RWPE2 (cell line): ENCODE results near the gene DUXB.

Experiments
- ATAC-seq: fragments of 200-7000 bp; cut with Tn5 transposase; 3 replicates; pipeline ENCODE4 v1.9.1; 2021; ENCODE audit warnings: low read depth
- DNase-seq: peaks from one replicate; pipeline ENCODE4 v3.0.0-alpha.2; 2020; ENCODE audit warnings: low spot score
- H3K27ac ChIP-seq: fragments of 450-650 bp; 2 replicates; pipeline ENCODE4 v1.5.1; 2017; ENCODE audit warnings: mild to moderate bottlenecking; ENCODE audit not compliant: poor library complexity, severe bottlenecking
- H3K27me3 ChIP-seq: fragments of 250-450 bp; sonication (Bioruptor Pico); 2 replicates; pipeline ENCODE4 v1.5.1; 2021; ENCODE audit warnings: mild to moderate bottlenecking, moderate library complexity; ENCODE audit not compliant: insufficient read depth, poor library complexity, severe bottlenecking
- H3K36me3 ChIP-seq: fragments of 250-450 bp; sonication (Bioruptor Pico); 2 replicates; pipeline ENCODE4 v1.5.1; 2020; ENCODE audit warnings: low read depth, mild to moderate bottlenecking, moderate library complexity
- H3K4me1 ChIP-seq: fragments of 250-450 bp; sonication (Bioruptor Pico); 2 replicates; pipeline ENCODE4 v1.5.1; 2021; ENCODE audit warnings: mild to moderate bottlenecking, moderate library complexity; ENCODE audit not compliant: insufficient read depth, poor library complexity, severe bottlenecking
- H3K4me3 ChIP-seq: fragments of 250-450 bp; sonication (Bioruptor Pico); 2 replicates; pipeline ENCODE4 v1.5.1; 2021; ENCODE audit warnings: mild to moderate bottlenecking, moderate library complexity; ENCODE audit not compliant: severe bottlenecking
- H3K9me3 ChIP-seq: fragments of 250-450 bp; sonication (Bioruptor Pico); 2 replicates; pipeline ENCODE4 v1.5.1; 2021; ENCODE audit warnings: mild to moderate bottlenecking, moderate library complexity; ENCODE audit not compliant: severe bottlenecking
- TF ChIP-seq, protein P1 (sequence below): fragments of 450-650 bp; IDR thresholded peaks from one replicate; pipeline ENCODE4 v1.5.1; 2017; ENCODE audit warnings: mild to moderate bottlenecking, moderate library complexity; ENCODE audit not compliant: poor library complexity, severe bottlenecking

DUXB gene

GRCh38 chr16:75702242-75702641, 981 bp upstream of the DUXB start:
- Histone ChIP-seq H3K27me3 (no peaks in the 10 kb centered on the region), H3K36me3 (no peaks in the 10 kb centered on the region), H3K4me1 (no peaks in the 10 kb centered on the region), H3K27ac (no peak overlapping the region), H3K9me3 (no peaks in the 10 kb centered on the region), H3K4me3 (no peak overlapping the region)
- peak; percentile 74 for ATAC-seq
- TF ChIP-seq, protein P1, sequence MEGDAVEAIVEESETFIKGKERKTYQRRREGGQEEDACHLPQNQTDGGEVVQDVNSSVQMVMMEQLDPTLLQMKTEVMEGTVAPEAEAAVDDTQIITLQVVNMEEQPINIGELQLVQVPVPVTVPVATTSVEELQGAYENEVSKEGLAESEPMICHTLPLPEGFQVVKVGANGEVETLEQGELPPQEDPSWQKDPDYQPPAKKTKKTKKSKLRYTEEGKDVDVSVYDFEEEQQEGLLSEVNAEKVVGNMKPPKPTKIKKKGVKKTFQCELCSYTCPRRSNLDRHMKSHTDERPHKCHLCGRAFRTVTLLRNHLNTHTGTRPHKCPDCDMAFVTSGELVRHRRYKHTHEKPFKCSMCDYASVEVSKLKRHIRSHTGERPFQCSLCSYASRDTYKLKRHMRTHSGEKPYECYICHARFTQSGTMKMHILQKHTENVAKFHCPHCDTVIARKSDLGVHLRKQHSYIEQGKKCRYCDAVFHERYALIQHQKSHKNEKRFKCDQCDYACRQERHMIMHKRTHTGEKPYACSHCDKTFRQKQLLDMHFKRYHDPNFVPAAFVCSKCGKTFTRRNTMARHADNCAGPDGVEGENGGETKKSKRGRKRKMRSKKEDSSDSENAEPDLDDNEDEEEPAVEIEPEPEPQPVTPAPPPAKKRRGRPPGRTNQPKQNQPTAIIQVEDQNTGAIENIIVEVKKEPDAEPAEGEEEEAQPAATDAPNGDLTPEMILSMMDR: no peak
- DNase-seq: no peak

DNA sequence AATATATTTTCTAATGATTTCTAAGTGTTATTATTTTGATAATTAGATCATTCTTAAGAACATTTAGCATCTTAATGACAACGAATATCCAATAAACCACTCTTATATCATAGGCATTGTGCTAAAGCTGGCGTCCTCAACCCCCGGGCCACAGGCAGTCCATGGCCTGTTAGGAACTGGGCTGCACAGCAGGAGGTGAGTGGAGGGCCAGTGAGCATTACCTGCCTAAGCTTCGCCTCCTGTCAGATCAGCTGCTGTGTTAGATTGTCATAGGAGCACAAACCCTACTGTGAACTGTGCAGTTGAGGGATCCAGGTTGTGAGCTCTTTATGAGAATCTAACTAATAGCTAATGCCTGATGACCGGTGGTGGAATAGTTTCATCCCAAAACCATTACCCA, 3.7 kb downstream of the DUXB start:
- no peaks in the 10 kb centered on the region for H3K4me1 ChIP-seq
- no peaks in the 10 kb centered on the region for H3K27me3 ChIP-seq
- ATAC-seq: no peak
- H3K36me3 ChIP-seq: no peaks in the 10 kb centered on the region
- TF ChIP-seq, protein P1: no peak
- no peaks in the 10 kb centered on the region for H3K9me3 ChIP-seq
- H3K4me3 ChIP-seq: no peak overlapping the region
- no peak overlapping the region for H3K27ac ChIP-seq
- no peak for DNase-seq

- no peaks in the 10 kb centered on the region for H3K9me3 ChIP-seq
- ATAC-seq: no peak
Measured at GRCh38 chr16:75695708-75696107, 5.6 kb downstream of the DUXB start.

DNA sequence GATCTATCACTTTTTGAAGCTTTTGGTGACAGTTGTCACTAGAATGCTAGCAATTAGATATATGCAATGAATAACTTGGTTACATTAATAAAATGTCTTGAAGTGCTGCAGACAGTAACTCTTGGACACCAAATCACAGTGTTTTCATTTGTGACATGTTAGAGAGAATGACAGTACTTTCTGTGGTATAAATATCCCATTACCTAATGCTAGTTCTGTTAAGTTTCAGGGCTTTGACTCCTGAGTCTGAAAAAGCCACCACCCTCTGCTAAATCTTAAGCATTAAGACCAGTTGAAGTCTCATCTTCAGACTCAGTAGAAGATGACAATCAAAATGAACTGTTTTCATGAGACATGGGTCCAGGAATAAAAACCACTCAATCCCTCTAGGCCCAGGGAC, 13.9 kb downstream of the DUXB start:
- Histone ChIP-seq H3K27ac (no peak overlapping the region), H3K27me3 (no peaks in the 10 kb centered on the region), H3K4me3 (no peak overlapping the region), H3K4me1 (no peaks in the 10 kb centered on the region), H3K36me3 (no peaks in the 10 kb centered on the region), H3K9me3 (peaks cover 10% of the 10 kb centered on the region)
- no peak for ATAC-seq
- DNase-seq: no peak
- TF ChIP-seq, protein P1: no peak

More at GRCh38 chr16:75695708-75696107, 5.6 kb downstream of the DUXB start:
- TF ChIP-seq, protein P1: no peak
- Histone ChIP-seq H3K27me3 (no peaks in the 10 kb centered on the region), H3K27ac (no peak overlapping the region), H3K4me3 (no peak overlapping the region), H3K4me1 (no peaks in the 10 kb centered on the region), H3K36me3 (no peaks in the 10 kb centered on the region)
- DNase-seq: no peak

DNA sequence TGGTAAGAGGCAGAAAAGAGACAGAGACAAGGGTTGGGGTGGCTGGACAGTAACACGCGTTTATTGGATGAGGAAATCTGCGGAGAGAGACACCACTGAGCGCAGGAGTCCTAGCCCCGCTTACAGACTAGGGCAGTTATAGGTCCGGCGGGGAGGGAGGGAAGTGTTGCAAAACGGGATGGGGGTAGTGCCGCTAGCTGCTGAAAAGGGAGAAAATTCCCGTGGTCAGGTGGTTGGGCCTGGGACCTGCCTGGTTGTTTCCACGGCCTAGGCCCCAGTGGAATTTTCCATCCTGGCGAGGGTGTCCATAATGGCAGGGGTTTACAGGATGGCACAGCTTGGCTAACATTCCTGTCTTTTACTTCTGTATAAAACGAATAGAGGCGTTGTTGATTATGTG, 19.0 kb downstream of the DUXB start:
- no peaks in the 10 kb centered on the region for H3K27me3 ChIP-seq
- ATAC-seq (no peak), DNase-seq (no peak)
- TF ChIP-seq, protein P1: no peak
- H3K27ac ChIP-seq: no peak overlapping the region
- no peaks in the 10 kb centered on the region for H3K36me3 ChIP-seq
- H3K4me1 ChIP-seq: no peaks in the 10 kb centered on the region
- no peak overlapping the region for H3K4me3 ChIP-seq
- peaks cover 10% of the 10 kb centered on the region for H3K9me3 ChIP-seq
